ENCODE data around the gene GAST. TPM values are rescaled to one million over a fixed set of nuclear protein-coding genes. Genes with fewer than 3 reads are reported as not detected.
"Not testable (repeated sequence)": the region's sequence is repeated elsewhere in the genome, so short reads cannot be mapped to it uniquely, and the experiment has no call there.

GAST gene
- total RNA-seq (2014; rRNA removed; shearing (Covaris generic)), result not detected in 2 replicates

DNA sequence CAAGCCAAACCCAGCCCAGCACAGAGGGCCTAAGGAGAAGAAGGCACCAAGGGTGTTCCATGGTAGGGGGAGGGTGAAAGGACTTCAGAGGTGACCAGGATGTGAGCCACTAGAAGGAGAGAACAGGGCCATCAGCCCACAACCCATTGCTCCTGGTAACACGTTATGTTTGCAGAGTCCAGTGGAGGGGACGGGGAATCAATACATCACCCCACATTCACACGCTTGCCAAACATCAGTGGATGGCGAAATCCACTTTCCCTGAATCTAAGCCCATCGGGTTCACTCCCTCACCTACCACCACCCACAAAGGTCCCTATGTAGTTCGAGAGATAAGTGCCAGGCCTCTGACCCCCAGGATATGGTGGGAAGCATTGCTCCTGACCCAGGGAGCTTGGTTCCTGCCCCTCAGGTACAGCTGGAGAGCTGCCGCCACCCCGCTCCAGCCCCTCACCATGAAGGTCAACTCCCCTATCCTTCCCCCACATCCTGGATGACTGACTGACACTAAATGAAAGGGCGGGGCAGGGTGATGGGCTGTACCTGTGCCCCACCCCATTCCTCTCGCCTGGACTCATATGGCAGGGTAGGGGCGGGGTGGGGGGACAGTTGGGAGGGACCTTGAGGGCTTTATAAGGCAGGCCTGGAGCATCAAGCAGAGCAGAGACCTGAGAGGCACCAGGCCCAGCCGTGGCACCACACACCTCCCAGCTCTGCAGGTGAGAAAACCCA is at the start of gene GAST:
GAST (plus strand) TSS at position 663 of the 732 bp plus-strand sequence. CDS start 3,106 bp downstream, outside the sequence.
- H3K4me3 ChIP-seq, result no peak within 1 kb of the TSS

GRCh38 chr17:41663451-41664171 is 48.5 kb upstream of the GAST start:
- H3K27me3 ChIP-seq (replicated peaks), result no peaks in the 10 kb centered on the region
- H3K36me3 ChIP-seq, result no peaks in the 10 kb centered on the region
- no peaks in the 10 kb centered on the region for H3K9me3 ChIP-seq (replicated peaks)
- no peak overlapping the region for H3K27ac ChIP-seq
- H3K4me3 ChIP-seq, result no peak overlapping the region
- H3K4me1 ChIP-seq (replicated peaks), result peaks cover 10% of the 10 kb centered on the region
- DNase-seq (ENCODE audit: low read depth in 1 of 2, low spot score in 2 of 2), result no peak

More for the DNA sequence above, at the start of gene GAST:
- Histone ChIP-seq H3K4me1 (replicated peaks) (no peaks in the 10 kb centered on the region), H3K9me3 (replicated peaks) (no peaks in the 10 kb centered on the region), H3K27ac (no peak within 1 kb of the TSS), H3K36me3 (no peaks in the 10 kb centered on the region), H3K27me3 (replicated peaks) (0 out of 2 replicates have a peak, but pooled peaks cover 3% of the 10 kb centered on the region)
- no peak for DNase-seq (ENCODE audit: low read depth in 1 of 2, low spot score in 2 of 2)

GRCh38 chr17:41664172-41664457 is 48.0 kb upstream of the GAST start:
- H3K9me3 ChIP-seq (replicated peaks), result no peaks in the 10 kb centered on the region
- no peak for DNase-seq (ENCODE audit: low read depth in 1 of 2, low spot score in 2 of 2)
- no peaks in the 10 kb centered on the region for H3K36me3 ChIP-seq
- no peaks in the 10 kb centered on the region for H3K27me3 ChIP-seq (replicated peaks)
- H3K4me3 ChIP-seq, result no peak overlapping the region
- H3K27ac ChIP-seq, result no peak overlapping the region
- peaks cover 10% of the 10 kb centered on the region for H3K4me1 ChIP-seq (replicated peaks)

GRCh38 chr17:41664587-41665565 is 47.3 kb upstream of the GAST start:
- DNase-seq (ENCODE audit: low read depth in 1 of 2, low spot score in 2 of 2), result no peak
- Histone ChIP-seq H3K9me3 (replicated peaks) (no peaks in the 10 kb centered on the region), H3K27me3 (replicated peaks) (no peaks in the 10 kb centered on the region), H3K4me3 (no peak overlapping the region), H3K27ac (no peak overlapping the region), H3K4me1 (replicated peaks) (peaks cover 10% of the 10 kb centered on the region), H3K36me3 (no peaks in the 10 kb centered on the region)

DNA sequence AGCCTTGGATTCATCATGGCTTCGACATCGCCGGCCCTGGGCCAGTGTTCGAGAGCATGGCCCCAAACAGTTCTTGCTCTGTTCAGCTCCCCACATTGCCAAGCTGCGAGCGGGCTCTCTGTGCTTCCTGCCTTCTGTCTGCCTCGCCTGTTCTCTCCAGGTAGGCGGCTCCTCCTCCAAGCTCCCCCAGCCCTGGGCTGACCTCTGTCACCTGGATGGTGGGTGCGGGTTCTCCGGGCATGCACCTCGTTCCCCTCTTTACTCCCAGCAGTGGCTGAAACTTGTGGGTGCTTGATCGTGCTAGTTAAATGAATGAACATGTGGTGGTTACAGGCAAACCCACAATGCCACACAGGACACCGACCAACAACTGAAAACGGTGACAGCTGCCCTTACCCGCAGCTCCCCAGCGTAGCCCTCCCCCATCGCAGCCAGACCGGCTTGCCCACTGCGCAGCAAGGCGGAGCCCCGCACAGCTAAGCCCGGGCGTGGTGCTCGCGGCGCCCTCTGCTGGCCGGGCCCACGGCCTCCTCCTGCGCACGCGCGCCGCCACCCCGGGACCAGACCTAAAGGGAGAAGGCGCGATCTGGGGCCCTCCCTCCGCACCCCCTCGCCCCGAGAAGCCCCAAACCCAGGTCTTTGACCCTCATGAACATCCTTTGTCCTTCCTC is 46.4 kb upstream of the GAST start:
- H3K4me1 ChIP-seq (replicated peaks), result peaks cover 10% of the 10 kb centered on the region
- no peaks in the 10 kb centered on the region for H3K27me3 ChIP-seq (replicated peaks)
- peak; percentile 77 to 84 for DNase-seq (ENCODE audit: low read depth in 1 of 2, low spot score in 2 of 2)
- H3K27ac ChIP-seq, result peak overlapping the region; percentile 43; the same call in 1 of the 2 replicates
- peak overlapping the region; percentile 23 for H3K4me3 ChIP-seq
- no peaks in the 10 kb centered on the region for H3K9me3 ChIP-seq (replicated peaks)
- H3K36me3 ChIP-seq, result no peaks in the 10 kb centered on the region

- H3K27me3 ChIP-seq (replicated peaks), result no peaks in the 10 kb centered on the region
- DNase-seq (ENCODE audit: low read depth in 1 of 2, low spot score in 2 of 2), result no peak
- H3K9me3 ChIP-seq (replicated peaks), result no peaks in the 10 kb centered on the region
- peak overlapping the region; percentile 43; the same call in 1 of the 2 replicates for H3K27ac ChIP-seq
- no peaks in the 10 kb centered on the region for H3K36me3 ChIP-seq
- peaks cover 10% of the 10 kb centered on the region for H3K4me1 ChIP-seq (replicated peaks)
- H3K4me3 ChIP-seq, result peak overlapping the region; percentile 23; the same call in 1 of the 2 replicates
Observed at GRCh38 chr17:41666237-41666641, 45.9 kb upstream of the GAST start.

GRCh38 chr17:41666708-41667279 is 45.3 kb upstream of the GAST start:
- H3K27ac ChIP-seq, result no peak overlapping the region
- H3K27me3 ChIP-seq (replicated peaks), result no peaks in the 10 kb centered on the region
- H3K4me1 ChIP-seq (replicated peaks), result peaks cover 10% of the 10 kb centered on the region
- H3K4me3 ChIP-seq, result peak overlapping the region; percentile 21; the same call in 1 of the 2 replicates
- no peaks in the 10 kb centered on the region for H3K9me3 ChIP-seq (replicated peaks)
- no peaks in the 10 kb centered on the region for H3K36me3 ChIP-seq
- DNase-seq (ENCODE audit: low read depth in 1 of 2, low spot score in 2 of 2), result peak; percentile 56 to 76

GRCh38 chr17:41667280-41668041 is 44.7 kb upstream of the GAST start:
- H3K36me3 ChIP-seq, result no peaks in the 10 kb centered on the region
- no peak overlapping the region for H3K27ac ChIP-seq
- no peaks in the 10 kb centered on the region for H3K9me3 ChIP-seq (replicated peaks)
- no peak overlapping the region for H3K4me3 ChIP-seq
- peaks cover 10% of the 10 kb centered on the region for H3K4me1 ChIP-seq (replicated peaks)
- no peaks in the 10 kb centered on the region for H3K27me3 ChIP-seq (replicated peaks)
- no peak for DNase-seq (ENCODE audit: low read depth in 1 of 2, low spot score in 2 of 2)

DNA sequence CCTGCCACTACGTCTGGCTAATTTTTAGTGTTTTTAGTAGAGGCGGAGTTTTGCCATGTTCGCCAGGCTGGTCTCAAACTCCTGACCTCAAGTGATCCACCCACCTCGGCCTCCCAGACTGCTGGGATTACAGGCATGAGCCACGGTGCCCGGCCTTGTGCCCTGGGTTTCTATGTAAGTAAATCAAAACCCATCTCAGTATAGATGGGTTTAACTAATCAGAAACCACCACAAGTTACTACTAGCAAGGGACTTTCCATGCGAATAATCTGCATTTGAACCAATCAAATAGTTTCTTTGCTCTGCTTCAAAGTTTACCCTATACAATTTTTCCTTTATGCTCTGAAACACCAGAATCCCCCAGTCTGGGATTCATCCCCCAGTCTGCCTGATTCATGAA is 40.0 kb upstream of the GAST start:
- H3K9me3 ChIP-seq (replicated peaks), result no peaks in the 10 kb centered on the region
- no peak overlapping the region for H3K27ac ChIP-seq
- no peaks in the 10 kb centered on the region for H3K4me1 ChIP-seq (replicated peaks)
- DNase-seq (ENCODE audit: low read depth in 1 of 2, low spot score in 2 of 2), result no peak
- no peak overlapping the region for H3K4me3 ChIP-seq
- H3K27me3 ChIP-seq (replicated peaks), result no peaks in the 10 kb centered on the region
- H3K36me3 ChIP-seq, result no peaks in the 10 kb centered on the region

DNA sequence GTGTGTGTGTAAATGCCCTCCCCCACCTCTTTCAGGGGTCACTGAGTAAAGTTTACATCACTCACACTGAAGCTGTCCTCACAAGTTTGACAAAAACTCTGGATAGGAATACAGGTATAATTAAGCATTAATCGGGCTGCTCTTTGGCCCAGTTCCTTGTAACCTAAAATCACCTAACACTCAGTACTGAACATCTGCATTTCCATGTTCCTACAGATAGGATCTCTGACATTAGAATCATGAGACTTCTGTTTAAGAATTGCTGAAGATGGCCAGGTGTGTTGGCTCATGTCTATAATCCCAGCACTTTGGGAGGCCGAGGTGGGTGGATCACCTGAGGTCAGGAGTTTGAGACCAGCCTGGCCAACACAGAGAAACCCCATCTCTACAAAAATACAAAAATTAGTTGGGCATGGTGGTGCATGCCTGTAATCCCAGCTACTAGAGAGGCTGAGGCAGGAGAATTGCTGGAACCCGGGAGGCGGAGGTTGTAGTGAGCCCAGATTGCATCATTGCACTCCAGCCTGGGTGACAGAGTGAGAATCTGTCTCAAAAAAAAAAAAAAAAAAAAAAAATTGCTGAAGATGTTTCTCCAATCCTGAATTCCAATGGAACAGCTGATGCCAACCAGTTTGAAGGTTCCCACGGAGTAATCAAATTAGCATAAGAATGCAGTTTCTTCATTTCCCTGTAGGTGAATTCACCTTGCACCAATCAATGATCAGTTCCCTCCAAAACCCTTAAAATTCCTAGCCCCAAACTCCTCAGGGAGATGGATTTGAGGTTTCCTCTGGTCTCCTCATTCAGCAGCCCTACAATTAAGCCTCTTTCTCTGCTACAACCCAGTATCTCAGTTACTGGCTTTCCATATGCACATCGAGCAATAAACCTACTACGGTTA is 36.7 kb upstream of the GAST start:
- not testable (repeated sequence) for H3K36me3 ChIP-seq; H3K27me3 ChIP-seq (replicated peaks); H3K9me3 ChIP-seq (replicated peaks); H3K4me3 ChIP-seq; H3K27ac ChIP-seq; DNase-seq (ENCODE audit: low read depth in 1 of 2, low spot score in 2 of 2)
- peaks cover 15% of the 10 kb centered on the region for H3K4me1 ChIP-seq (replicated peaks)

- H3K36me3 ChIP-seq, result no peaks in the 10 kb centered on the region
- H3K9me3 ChIP-seq (replicated peaks), result no peaks in the 10 kb centered on the region
- no peak for DNase-seq (ENCODE audit: low read depth in 1 of 2, low spot score in 2 of 2)
- no peak overlapping the region for H3K27ac ChIP-seq
- H3K4me3 ChIP-seq, result no peak overlapping the region
- H3K27me3 ChIP-seq (replicated peaks), result no peaks in the 10 kb centered on the region
- peaks cover 15% of the 10 kb centered on the region for H3K4me1 ChIP-seq (replicated peaks)
Observed at GRCh38 chr17:41676058-41676419, 36.1 kb upstream of the GAST start.
